Dedifferentiated amniotic fluid mesenchymal stem cell (primary cell): ENCODE results near the gene GATAD2A.

Experiments used
- DNase-seq: peaks from one replicate; pipeline ENCODE4 v3.0.0-alpha.2; 2016; ENCODE audit errors: extremely low spot score

Gene GATAD2A

DNA sequence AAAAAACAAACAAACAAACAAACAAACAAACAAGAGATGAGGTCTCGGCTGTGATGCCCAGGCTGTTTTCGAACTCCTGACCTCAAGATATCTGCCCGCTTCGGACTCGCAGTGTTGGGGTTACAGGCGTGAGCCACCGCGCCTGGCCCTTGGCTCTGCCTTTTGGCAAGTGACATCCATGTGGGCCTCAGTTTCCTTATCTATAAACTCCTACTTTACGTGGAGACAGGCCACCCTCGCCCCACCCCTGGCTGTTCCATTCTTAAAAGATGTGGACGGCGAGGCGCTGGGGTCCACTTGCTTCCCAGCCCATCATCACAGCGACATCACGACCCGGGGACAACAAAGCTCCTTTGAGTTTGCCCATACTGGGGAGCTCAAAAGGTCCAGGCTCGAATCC is 108.2 kb downstream of the GATAD2A start:
- DNase-seq, result no peak

DNA sequence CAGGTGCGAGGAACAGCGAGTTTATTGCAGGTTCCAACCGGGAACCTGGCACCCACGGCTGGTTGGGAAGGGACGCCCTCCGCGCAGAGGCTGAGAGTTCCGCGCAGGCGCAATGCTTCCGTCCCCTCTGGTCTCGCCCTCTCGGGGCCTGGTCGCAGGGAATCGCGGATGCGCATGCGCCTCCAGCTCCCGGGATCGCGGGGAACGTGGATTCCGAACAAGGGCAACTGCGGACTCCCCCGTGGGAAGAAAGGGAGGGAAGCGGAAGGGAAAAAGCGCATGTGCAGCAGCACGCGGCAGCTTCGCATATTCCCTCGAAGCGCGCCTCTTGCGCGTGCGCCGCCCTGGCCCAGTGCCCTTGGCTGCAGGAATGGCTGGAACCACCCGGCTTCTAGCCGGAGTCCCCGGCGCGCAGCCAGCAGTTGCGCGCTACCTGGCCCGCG is 108.8 kb downstream of the GATAD2A start:
- DNase-seq, result no peak

DNA sequence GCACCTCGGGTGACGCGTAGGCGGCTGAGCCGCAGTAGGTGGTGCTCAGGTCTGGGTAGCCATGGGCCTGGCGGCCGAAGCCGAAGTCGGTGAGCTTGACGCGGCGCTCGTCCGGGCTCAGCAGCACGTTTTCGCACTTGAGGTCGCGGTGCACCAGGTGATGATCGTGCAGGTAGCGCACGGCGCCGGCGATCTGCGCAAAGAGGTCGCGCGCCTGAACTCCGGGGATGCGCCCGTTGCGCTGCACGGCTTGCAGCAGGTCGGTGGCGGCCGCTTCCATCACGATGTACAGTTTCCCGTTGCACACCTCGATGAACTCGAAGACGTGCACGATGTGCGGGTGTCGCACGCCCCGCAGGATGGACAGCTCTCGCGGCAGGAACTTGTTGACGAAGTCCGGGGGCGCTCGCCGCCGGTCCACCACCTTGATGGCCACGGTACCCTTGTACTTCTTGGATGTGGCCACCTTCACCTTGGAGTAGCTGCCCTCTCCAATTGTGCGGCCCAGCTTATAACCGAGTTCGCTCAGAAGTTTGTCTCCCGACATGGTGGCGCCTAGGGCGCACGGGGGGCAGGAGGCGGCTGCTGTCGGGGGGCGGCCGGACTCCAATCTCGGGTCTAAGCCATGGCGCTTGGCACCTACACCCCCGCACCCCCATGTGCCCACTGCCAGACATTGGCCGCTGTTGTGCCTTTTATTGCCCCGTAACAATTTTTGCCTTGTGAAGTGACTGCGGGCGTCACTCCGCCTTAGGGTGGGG is 109.6 kb downstream of the GATAD2A start, which contains the start of gene TSSK6:
Gene TSSK6 (minus strand): TSS at position 668 of the 761 bp plus-strand sequence. CDS start 121 bp downstream, at position 547.
- DNase-seq, result no peak

DNA sequence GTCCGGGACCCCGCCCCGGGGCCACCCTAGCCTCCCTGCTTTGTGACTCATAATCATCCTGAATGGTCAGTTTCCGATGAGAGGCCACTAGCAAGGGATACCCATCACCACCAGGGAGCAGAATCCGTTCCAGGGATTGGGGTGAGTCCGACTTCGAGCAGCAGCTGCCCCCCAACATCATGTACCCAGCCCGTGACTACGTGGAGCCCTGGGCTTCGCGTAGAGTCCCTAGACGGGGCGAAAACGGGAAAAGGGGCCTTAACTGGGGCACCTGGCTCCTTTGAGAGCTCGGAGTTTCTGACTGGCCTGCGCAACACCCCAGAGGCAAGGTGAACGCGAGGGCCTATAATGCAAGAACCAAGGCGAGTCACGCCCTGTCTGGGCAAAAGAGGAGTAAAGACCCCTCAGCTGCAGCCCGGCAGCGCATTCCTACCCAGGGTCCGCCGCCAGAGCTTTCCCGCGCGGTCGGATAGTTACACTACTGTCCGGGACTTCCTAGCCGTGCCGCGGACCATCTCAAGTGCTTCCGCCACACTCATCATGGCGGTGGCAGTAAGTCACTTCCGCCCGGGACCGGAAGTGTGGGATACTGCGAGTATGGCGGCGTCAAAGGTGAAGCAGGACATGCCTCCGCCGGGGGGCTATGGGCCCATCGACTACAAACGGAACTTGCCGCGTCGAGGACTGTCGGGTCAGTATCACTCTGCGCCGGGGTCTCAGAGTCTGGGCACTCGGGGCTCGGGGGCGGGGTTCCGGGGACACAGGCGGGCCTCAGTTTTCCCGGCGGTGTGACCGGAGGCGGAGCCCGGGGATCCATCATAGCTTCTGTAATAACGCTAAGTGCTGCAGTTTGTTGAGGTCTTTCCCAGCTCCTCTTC is 110.4 kb downstream of the GATAD2A start, which contains the start of gene NDUFA13:
Gene NDUFA13 (plus strand): TSS at position 584 of the 878 bp plus-strand sequence. CDS start 14 bp downstream, at position 598.
- peak; percentile 87 for DNase-seq

- no peak for DNase-seq
Observed at GRCh38 chr19:19517235-19517619, 111.8 kb downstream of the GATAD2A start.

- no peak for DNase-seq
Observed at GRCh38 chr19:19520989-19521388, 115.5 kb downstream of the GATAD2A start.

DNA sequence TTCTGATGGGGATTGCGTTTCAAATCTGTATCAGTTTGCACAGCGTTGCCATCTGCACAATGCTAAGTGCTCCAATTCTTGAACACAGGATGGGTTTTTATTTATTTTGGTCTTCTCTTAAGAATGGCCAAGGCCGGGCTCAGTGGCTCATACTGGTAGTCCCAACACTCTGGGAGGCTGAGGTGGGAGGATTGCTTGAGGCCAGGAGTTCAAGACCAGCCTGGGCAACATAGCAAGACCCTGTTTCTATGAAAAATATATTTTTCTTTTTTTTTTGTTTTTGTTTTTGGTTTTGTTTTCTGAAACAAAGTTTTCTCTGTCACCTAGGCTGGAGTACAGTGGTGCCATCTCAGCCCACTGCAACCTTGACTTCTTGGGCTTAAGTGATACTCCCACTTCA is 117.7 kb downstream of the GATAD2A start:
- DNase-seq, result no peak

DNA sequence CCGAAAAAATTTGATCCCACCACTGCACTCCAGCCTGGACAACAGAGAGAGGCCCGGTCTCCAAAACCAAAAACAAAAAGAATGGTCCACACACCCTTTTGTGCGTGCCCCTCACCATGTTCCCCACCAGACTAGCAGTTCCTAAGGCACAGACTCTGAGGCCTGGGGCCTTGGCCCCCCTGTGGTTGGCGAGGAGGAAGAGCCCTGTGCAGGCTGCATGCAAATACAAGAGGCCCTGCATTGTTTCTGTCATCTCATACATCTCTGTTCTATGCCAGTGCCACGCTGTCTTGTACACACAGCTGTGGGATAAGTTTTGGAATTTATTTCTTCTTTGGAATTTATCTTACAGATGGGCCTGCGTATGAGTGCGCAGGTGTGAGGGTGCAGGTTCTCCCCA is 118.6 kb downstream of the GATAD2A start:
- no peak for DNase-seq

DNA sequence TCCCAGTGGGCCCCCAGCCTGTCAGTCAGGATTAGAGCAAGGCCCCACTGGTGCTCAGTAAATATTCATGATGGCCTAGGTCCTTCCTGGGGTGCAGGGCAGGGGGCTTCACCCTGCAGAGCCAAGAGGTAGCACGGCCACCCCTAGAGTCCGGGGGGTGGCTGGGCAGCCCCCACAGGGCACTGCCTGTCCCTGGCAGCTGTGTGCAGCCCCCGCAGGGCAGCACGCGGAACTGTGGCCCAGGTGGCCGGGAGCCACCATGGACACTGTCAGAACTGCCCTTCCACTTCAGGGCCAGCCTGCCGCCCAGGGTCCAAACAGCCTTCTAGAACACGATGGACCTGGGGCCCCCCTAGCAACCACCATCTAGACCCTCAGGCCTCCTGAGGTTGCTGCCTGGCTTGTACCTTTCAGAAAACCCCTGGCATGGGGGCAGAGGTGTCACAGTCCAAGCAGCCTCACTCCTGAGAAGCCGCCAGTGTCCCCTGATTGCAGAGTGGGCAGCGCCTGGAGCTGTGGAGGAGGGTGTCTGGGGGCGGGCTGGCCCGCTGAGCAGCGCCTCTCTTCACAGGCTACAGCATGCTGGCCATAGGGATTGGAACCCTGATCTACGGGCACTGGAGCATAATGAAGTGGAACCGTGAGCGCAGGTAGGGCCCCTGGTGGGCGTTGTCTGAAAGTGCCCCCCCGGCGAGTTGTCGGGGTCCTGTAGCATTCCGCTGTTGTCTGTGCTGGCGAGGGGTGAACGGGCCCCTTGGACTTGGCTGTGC is 120.3 kb downstream of the GATAD2A start:
- DNase-seq, result no peak

DNA sequence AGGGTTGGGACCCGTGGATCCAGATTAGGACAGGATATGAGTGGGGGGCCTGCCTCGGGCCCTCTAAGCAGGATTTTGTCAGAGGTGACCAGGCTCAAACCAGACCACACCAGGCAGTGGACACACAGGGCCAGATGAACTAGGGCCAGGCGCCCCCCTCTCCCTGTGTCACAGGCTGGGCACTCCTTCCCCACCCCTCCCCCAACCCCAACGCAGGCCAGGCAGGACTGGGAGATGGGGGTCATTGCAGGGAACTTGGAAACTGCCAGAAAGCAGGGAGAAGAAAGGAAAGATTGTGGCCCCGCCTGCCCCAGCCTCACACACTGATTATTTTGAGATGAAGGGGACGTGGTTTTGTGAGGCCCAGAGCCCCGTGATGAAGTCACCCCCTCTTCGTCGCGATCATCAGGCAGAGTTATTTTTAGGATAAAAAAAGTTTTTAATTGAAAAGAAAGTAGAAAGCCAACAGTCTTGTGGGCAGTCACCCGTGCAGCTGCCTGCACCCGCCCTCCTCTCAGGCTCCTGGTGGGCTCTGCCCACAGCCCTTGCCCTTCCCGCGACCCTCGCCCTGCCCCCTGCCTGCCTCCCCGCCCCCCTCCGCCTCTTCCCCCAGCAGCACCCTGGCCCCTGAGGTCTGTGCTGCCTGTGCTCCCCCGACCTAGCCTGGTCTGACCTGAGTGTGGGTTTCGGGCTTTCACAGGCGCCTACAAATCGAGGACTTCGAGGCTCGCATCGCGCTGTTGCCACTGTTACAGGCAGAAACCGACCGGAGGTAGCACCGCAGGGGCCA is 121.3 kb downstream of the GATAD2A start:
- no peak for DNase-seq

- DNase-seq, result no peak
Observed at GRCh38 chr19:19527371-19527656, 121.8 kb downstream of the GATAD2A start.

- DNase-seq, result no peak
Observed at GRCh38 chr19:19527674-19528625, 122.5 kb downstream of the GATAD2A start.

GRCh38 chr19:19528721-19529490 is 123.4 kb downstream of the GATAD2A start, which contains the start of gene YJEFN3:
Gene YJEFN3, plus strand, starts transcription at chr19:19528911. Its CDS starts 22 bp downstream, at chr19:19528933.
- DNase-seq, result no peak

GRCh38 chr19:19529783-19530422 is 124.4 kb downstream of the GATAD2A start:
- DNase-seq, result no peak

DNA sequence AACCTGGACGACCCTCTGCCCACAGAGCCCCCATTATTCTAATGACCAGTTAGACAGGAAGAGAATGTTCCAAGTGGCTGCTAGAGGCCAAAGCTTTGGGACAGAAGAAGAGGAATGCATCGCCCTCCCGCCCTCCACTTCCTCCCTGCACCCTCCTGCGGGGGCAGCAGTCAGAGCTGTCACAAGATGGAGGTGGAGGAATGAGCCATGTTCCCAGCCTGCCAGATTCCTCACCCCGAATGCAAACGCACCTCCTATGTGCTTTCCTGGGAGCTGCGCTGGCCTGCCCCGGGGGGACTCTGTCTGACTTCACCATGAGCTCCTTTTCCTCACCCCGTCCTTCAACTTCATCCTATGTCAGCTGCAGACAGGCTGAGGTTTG is 124.9 kb downstream of the GATAD2A start:
- no peak for DNase-seq

GRCh38 chr19:19530889-19531288 is 125.4 kb downstream of the GATAD2A start:
- no peak for DNase-seq

DNA sequence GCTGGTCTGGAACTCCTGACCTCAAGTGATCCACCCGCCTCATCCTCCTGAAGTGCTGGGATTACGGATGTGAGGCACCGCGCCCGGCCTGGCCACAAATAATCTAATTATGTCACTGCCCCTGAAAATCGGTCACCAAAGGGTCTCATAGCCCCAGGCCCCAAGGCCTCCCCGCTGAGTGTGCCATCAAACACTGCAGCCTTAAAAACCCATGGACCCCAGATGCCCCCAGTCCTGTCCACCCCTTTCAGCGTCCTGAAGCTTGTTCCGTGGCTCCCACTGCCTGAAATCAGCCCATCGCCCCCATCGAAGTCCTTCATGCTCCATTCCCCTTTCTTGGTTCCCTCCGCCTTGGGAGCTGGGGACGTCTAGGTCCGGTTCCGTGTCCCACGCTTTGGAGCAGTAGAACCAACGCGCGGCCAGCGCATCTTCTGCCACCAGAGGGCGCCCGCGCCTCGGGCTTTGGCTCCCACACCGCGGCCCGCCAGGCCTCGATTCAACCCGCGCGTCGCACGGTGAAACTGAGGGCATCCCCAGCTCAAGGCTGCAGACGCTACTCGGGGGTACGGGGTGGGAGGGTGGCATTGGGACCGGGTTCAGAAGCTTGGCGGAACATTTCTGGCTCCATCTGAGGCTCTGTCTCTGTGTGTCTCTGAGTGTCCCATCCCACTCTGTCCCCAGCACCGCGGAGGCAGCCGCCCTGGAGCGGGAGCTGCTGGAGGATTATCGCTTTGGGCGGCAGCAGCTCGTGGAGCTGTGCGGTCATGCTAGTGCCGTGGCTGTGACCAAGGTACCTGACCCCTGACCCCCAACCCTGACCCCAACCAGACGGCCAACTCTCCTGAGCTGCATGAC is 126.7 kb downstream of the GATAD2A start:
- peak; percentile 40 for DNase-seq
